ENCODE results near the gene RTN4IP1. TPM values are rescaled to one million over a fixed set of nuclear protein-coding genes. Genes with fewer than 3 reads are reported as not detected.

Gene RTN4IP1
- total and polyA plus RNA-seq, 2 of the 13 experiments (the other 11 are each of a cell fraction or from before 2014, with no cell fraction given), result 5.5 to 17.2 TPM

- Histone ChIP-seq H3K27ac (ENCODE audit: extremely low read length, insufficient read depth, low read length) (no peak overlapping the region), H3K36me3 (replicated peaks in 1 of 2; ENCODE audit: control insufficient read depth in 1 of 2, insufficient read depth in 2 of 2, low read length in 2 of 2) (no peaks in the 10 kb centered on the region; a peak in 1 of 5 replicates), H3K4me1 (ENCODE audit: insufficient read depth, low read length) (peaks cover 9% of the 10 kb centered on the region), H3K4me3 (replicated peaks in 1 of 3; ENCODE audit: insufficient read depth in 1 of 3, low read depth in 2 of 3, low read length in 3 of 3) (no peak overlapping the region), H3K4me2 (ENCODE audit: low read depth, low read length) (no peak overlapping the region), H3K9ac (ENCODE audit: insufficient read depth, low read depth, low read length) (no peak overlapping the region), H3K27me3 (ENCODE audit: control insufficient read depth in 1 of 2, insufficient read depth in 2 of 2, low read length in 2 of 2) (no peaks in the 10 kb centered on the region), H4K20me1 (ENCODE audit: insufficient read depth, low read length) (no peaks in the 10 kb centered on the region), H2AFZ (ENCODE audit: low read length) (no peak overlapping the region), H3K79me2 (ENCODE audit: insufficient read depth, low read length) (no peaks in the 10 kb centered on the region), H3K9me3 (ENCODE audit: low read length) (no peaks in the 10 kb centered on the region)
- in situ Hi-C loops (cut with HindIII; ENCODE audit: extremely low pct_ligation_motif_present, low pct_unique_long_range_greater_than_20kb) (no loop called here), intact Hi-C loops (cut with micrococcal nuclease; ENCODE audit: unreplicated experiment) (no loop called here)
- ATAC-seq (no peak), FAIRE-seq (no peak), DNase-seq (ENCODE audit: low spot score) (no peak)
- CTCF ChIA-PET (ENCODE audit: low intra/inter-chr PET ratio, low total read pairs), result no interaction called here
- BruUV-seq (replicated peaks), result no TSS peak
- WGBS (ENCODE audit: low lambda C conversion rate), result 99% methylated on average over 9 of the region's 9 CpGs
- TF ChIP-seq WIZ (CRISPR knock-in tag; IDR thresholded peaks at IDR 0.05), result no peak
- TF ChIP-seq E2F1 (CRISPR knock-in tag; IDR thresholded peaks at IDR 0.05), result no peak
- POLR2A ChIA-PET, result interaction anchor here (0.8 kb wide), 1 partner anchor 16 kb away, joined by 3 read pairs; the partner anchor contains the start of genes QRSL1 and RTN4IP1
These were observed 16.5 kb downstream of the RTN4IP1 start for GRCh38 chr6:106612671-106613416.

GRCh38 chr6:106611030-106611429 lies 18.3 kb downstream of the RTN4IP1 start:
- Histone ChIP-seq H3K27me3 (ENCODE audit: control insufficient read depth in 1 of 2, insufficient read depth in 2 of 2, low read length in 2 of 2) (no peaks in the 10 kb centered on the region), H4K20me1 (ENCODE audit: insufficient read depth, low read length) (no peaks in the 10 kb centered on the region), H3K36me3 (replicated peaks in 1 of 2; ENCODE audit: control insufficient read depth in 1 of 2, insufficient read depth in 2 of 2, low read length in 2 of 2) (no peaks in the 10 kb centered on the region; a peak in 1 of 5 replicates), H3K9ac (ENCODE audit: insufficient read depth, low read depth, low read length) (no peak overlapping the region), H3K27ac (ENCODE audit: extremely low read length, insufficient read depth, low read length) (no peak overlapping the region), H2AFZ (ENCODE audit: low read length) (no peak overlapping the region), H3K4me1 (ENCODE audit: insufficient read depth, low read length) (no peaks in the 10 kb centered on the region), H3K4me3 (replicated peaks in 1 of 3; ENCODE audit: insufficient read depth in 1 of 3, low read depth in 2 of 3, low read length in 3 of 3) (no peak overlapping the region), H3K79me2 (ENCODE audit: insufficient read depth, low read length) (no peaks in the 10 kb centered on the region), H3K4me2 (ENCODE audit: low read depth, low read length) (no peak overlapping the region), H3K9me3 (ENCODE audit: low read length) (no peaks in the 10 kb centered on the region)
- FAIRE-seq, result no peak
- no TSS peak for BruUV-seq (replicated peaks)
- CTCF ChIA-PET (ENCODE audit: low intra/inter-chr PET ratio, low total read pairs), result no interaction called here
- 92% methylated on average over 2 of the region's 2 CpGs for WGBS (ENCODE audit: low lambda C conversion rate)
- DNase-seq (ENCODE audit: low spot score), result no peak
- intact Hi-C loops (cut with micrococcal nuclease; ENCODE audit: unreplicated experiment) (no loop called here), in situ Hi-C loops (cut with HindIII; ENCODE audit: extremely low pct_ligation_motif_present, low pct_unique_long_range_greater_than_20kb) (no loop called here)
- TF ChIP-seq KLF11 (CRISPR knock-in tag; IDR thresholded peaks at IDR 0.05) (no peak), NFATC3 (CRISPR knock-in tag; IDR thresholded peaks at IDR 0.05) (no peak), ZBTB1 (CRISPR knock-in tag; IDR thresholded peaks at IDR 0.05; ENCODE audit: borderline replicate concordance) (no peak), ATF7 (IDR thresholded peaks at IDR 0.05) (no peak), ATF7 (CRISPR knock-in tag; IDR thresholded peaks at IDR 0.05) (no peak), AKAP8 (CRISPR knock-in tag; IDR thresholded peaks at IDR 0.05) (no peak), GATAD1 (CRISPR knock-in tag; IDR thresholded peaks at IDR 0.05) (no peak), ZNF180 (CRISPR knock-in tag; IDR thresholded peaks at IDR 0.05; ENCODE audit: borderline replicate concordance, low read depth) (no peak), MTA3 (CRISPR knock-in tag; IDR thresholded peaks at IDR 0.05) (no peak), ZNF558 (CRISPR knock-in tag; IDR thresholded peaks at IDR 0.05; ENCODE audit: borderline replicate concordance) (no peak), ZNF550 (CRISPR knock-in tag; IDR thresholded peaks at IDR 0.05; ENCODE audit: borderline replicate concordance) (no peak), GLMP (CRISPR knock-in tag; IDR thresholded peaks at IDR 0.05; ENCODE audit: borderline replicate concordance) (no peak), SMARCC2 (IDR thresholded peaks at IDR 0.05) (no peak), IRF9 (CRISPR knock-in tag; IDR thresholded peaks at IDR 0.05; ENCODE audit: borderline replicate concordance) (no peak)
- POLR2A ChIA-PET, result no interaction called here
- no peak for ATAC-seq

Measured in HepG2 (cell line).